Peyer's patch (tissue), 4 donors: ENCODE results near the gene PCYOX1L.

Experiments
- POLR2A ChIP-seq, 2 donors: fragments of 450-650 bp; IDR thresholded peaks; one replicate each; pipeline ENCODE4 v1.5.1; 2017; ENCODE audit warnings: antibody characterized with exemption in 2 of 2, mild to moderate bottlenecking in 2 of 2, moderate library complexity in 2 of 2
- TF ChIP-seq, protein P1 (sequence below), 6 experiments: fragments of 450-650 bp in 4 of 6; fragments of 200-600 bp in 2 of 6; sonication (generic) in 1 of 6; IDR thresholded peaks; one replicate each; pipeline ENCODE4 v1.5.1; 2017 to 2019; ENCODE audit warnings: antibody characterized with exemption in 6 of 6, mild to moderate bottlenecking in 3 of 6, moderate library complexity in 1 of 6

DNA sequence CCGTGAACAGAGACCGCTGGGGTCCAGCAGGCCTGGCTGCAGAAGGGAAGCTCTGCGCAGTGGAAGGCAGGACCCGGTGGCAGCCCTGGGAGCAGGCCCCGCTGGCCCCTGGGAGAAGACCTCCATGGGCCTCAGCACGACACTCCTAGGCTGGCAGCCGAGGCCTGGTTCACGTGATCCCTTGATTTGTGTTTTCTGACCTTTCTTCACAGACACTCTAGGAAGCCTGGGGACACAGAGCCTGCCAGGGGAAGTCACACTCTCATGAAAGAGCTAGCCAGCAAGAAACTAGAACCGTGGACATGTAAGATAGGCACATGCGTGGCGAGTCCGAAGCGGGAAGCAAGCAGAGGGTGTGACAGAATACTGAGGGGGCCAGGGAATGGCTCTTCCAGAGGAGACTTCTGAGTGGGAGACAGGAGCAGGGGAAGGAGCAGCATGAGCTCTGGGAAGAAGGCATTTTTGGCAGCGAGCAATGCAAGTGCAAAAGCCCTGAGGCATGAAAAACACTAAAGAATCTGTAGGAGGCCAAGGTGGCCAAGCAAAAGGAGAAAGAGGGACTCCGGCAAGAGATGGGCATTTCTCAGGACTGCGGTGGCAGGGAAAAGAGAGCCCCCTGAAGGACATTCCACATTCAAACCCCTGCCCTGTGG lies 47.8 kb downstream of the PCYOX1L start:
- TF ChIP-seq, protein P1, sequence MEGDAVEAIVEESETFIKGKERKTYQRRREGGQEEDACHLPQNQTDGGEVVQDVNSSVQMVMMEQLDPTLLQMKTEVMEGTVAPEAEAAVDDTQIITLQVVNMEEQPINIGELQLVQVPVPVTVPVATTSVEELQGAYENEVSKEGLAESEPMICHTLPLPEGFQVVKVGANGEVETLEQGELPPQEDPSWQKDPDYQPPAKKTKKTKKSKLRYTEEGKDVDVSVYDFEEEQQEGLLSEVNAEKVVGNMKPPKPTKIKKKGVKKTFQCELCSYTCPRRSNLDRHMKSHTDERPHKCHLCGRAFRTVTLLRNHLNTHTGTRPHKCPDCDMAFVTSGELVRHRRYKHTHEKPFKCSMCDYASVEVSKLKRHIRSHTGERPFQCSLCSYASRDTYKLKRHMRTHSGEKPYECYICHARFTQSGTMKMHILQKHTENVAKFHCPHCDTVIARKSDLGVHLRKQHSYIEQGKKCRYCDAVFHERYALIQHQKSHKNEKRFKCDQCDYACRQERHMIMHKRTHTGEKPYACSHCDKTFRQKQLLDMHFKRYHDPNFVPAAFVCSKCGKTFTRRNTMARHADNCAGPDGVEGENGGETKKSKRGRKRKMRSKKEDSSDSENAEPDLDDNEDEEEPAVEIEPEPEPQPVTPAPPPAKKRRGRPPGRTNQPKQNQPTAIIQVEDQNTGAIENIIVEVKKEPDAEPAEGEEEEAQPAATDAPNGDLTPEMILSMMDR (IDR thresholded peaks at IDR 0.05): no peak
- no peak for TF ChIP-seq POLR2A (IDR thresholded peaks at IDR 0.05)
